Natural killer cell treated with Interleukin-12 subunit alpha and Interleukin-12 subunit beta and Interleukin-15 and Interleukin-18, amount 100 ng/mL, for 72 hours (primary cell): ENCODE measurements around the gene FOXD1. TPM values are rescaled to one million over a fixed set of nuclear protein-coding genes. Genes with fewer than 3 reads are reported as not detected.
"Not testable (repeated sequence)": the region's sequence is repeated elsewhere in the genome, so short reads cannot be mapped to it uniquely, and the experiment has no call there.

Source experiments
- ATAC-seq, 2 donors: fragments of 150-1000 bp; cut with Tn5 transposase in 1 of 2; sonication (Bioruptor Pico), chemical (Tn5 transposase) in 1 of 2; 2 replicates each; pipeline ENCODE4 v1.10.0; 2021
- DNase-seq: peaks from one replicate; pipeline ENCODE4 v3.0.0; 2022; ENCODE audit warnings: low spot score
- H3K27ac Mint-ChIP-seq, 2 donors: 1 replicate in 1 of 2; 2 replicates in 1 of 2; pipeline ENCODE4 v1.8.0; 2022; ENCODE audit warnings: mixed read lengths in 2 of 2, mild to moderate bottlenecking in 1 of 2, moderate library complexity in 1 of 2
- H3K27me3 Mint-ChIP-seq, 2 donors: 1 replicate in 1 of 2; 2 replicates in 1 of 2; pipeline ENCODE4 v1.8.0; 2022; ENCODE audit warnings: mixed read lengths in 2 of 2
- H3K36me3 Mint-ChIP-seq: one replicate; pipeline ENCODE4 v1.8.0; 2022; ENCODE audit warnings: mixed read lengths
- H3K4me1 Mint-ChIP-seq, 2 donors: 1 replicate in 1 of 2; 2 replicates in 1 of 2; pipeline ENCODE4 v1.8.0; 2022; ENCODE audit warnings: low read depth in 2 of 2, mixed read lengths in 2 of 2, mild to moderate bottlenecking in 1 of 2
- H3K4me3 Mint-ChIP-seq: one replicate; pipeline ENCODE4 v1.8.0; 2022; ENCODE audit warnings: mixed read lengths
- H3K9me3 Mint-ChIP-seq: 2 replicates; pipeline ENCODE4 v1.8.0; 2022; ENCODE audit warnings: mixed read lengths
- total RNA-seq, 2 donors: library from RNA; stranded (reverse); gene quantifications; one replicate each; pipeline ENCODE4 v1.2.3, GENCODE V29; 2022

The FOXD1 gene
- total RNA-seq, 2 donors from 2014 or later = 1.5 to 2.0 TPM

GRCh38 chr5:73426034-73426433, 22.5 kb downstream of the FOXD1 start:
- H3K27ac Mint-ChIP-seq = no peak overlapping the region
- DNase-seq = no peak
- H3K9me3 Mint-ChIP-seq = no peaks in the 10 kb centered on the region
- H3K4me1 Mint-ChIP-seq = no peaks in the 10 kb centered on the region
- no peak overlapping the region for H3K4me3 Mint-ChIP-seq
- H3K36me3 Mint-ChIP-seq = no peaks in the 10 kb centered on the region
- H3K27me3 Mint-ChIP-seq = peaks cover 44 to 64% of the 10 kb centered on the region in 2 donors
- no peak for ATAC-seq

- no peak overlapping the region for H3K27ac Mint-ChIP-seq
- no peaks in the 10 kb centered on the region for H3K9me3 Mint-ChIP-seq
Observed at GRCh38 chr5:73424556-73424977, 24.0 kb downstream of the FOXD1 start.

DNA sequence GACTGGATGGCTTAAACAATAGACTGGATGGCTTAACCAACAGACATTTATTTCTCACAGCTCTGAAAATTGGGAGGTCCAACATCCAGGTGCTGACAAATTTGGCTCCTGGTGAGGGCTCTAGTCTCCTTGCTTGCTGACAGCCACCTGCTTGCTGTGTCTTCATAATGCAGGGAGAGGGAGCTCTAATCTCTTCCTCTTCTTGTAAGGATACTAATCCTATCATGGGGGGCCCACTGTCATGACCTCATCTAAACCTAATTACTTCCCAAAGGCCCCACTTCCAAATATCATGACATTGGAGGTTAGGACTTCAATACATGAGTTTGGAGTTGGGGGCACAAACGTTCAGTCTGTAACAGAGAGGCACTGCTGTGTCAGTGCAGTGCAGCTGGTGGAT, 26.4 kb downstream of the FOXD1 start:
- Mint-ChIP-seq H3K9me3 (no peaks in the 10 kb centered on the region), H3K4me3 (no peak overlapping the region), H3K4me1 (peaks cover 0 to 4% of the 10 kb centered on the region in 2 donors), H3K36me3 (peaks cover 6% of the 10 kb centered on the region), H3K27ac (no peak overlapping the region), H3K27me3 (peaks cover 54 to 78% of the 10 kb centered on the region in 2 donors)
- ATAC-seq (no peak), DNase-seq (no peak)

More at GRCh38 chr5:73424556-73424977, 24.0 kb downstream of the FOXD1 start:
- Mint-ChIP-seq H3K4me1 (peaks cover 0 to 4% of the 10 kb centered on the region in 2 donors), H3K27me3 (peaks cover 52 to 71% of the 10 kb centered on the region in 2 donors), H3K36me3 (peaks cover 6% of the 10 kb centered on the region), H3K4me3 (no peak overlapping the region)
- ATAC-seq (no peak), DNase-seq (no peak)

DNA sequence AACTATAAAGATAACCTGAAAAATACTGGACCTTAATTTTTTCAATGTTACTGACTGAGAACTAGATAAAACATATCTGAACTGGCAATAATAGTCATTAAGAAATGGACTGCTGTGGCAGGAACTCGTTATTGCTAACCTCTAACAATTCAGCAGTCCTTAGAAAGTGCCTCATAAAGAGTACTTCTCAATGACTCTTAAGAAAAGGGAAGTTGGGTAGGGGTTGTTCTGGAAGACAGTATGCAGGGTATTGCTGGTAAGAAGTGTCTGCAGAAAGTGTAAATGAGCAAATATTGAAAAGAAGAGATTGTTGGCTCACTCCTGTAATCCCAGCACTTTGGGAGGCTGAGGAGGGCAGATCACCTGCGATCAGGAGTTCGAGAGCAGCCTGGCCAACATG, 27.9 kb downstream of the FOXD1 start:
- Mint-ChIP-seq H3K4me1 (peaks cover 0 to 4% of the 10 kb centered on the region in 2 donors), H3K27me3 (peaks cover 57 to 77% of the 10 kb centered on the region in 2 donors), H3K4me3 (no peak overlapping the region), H3K9me3 (no peaks in the 10 kb centered on the region), H3K36me3 (peaks cover 6% of the 10 kb centered on the region), H3K27ac (no peak overlapping the region)
- no peak for DNase-seq
- no peak for ATAC-seq

DNA sequence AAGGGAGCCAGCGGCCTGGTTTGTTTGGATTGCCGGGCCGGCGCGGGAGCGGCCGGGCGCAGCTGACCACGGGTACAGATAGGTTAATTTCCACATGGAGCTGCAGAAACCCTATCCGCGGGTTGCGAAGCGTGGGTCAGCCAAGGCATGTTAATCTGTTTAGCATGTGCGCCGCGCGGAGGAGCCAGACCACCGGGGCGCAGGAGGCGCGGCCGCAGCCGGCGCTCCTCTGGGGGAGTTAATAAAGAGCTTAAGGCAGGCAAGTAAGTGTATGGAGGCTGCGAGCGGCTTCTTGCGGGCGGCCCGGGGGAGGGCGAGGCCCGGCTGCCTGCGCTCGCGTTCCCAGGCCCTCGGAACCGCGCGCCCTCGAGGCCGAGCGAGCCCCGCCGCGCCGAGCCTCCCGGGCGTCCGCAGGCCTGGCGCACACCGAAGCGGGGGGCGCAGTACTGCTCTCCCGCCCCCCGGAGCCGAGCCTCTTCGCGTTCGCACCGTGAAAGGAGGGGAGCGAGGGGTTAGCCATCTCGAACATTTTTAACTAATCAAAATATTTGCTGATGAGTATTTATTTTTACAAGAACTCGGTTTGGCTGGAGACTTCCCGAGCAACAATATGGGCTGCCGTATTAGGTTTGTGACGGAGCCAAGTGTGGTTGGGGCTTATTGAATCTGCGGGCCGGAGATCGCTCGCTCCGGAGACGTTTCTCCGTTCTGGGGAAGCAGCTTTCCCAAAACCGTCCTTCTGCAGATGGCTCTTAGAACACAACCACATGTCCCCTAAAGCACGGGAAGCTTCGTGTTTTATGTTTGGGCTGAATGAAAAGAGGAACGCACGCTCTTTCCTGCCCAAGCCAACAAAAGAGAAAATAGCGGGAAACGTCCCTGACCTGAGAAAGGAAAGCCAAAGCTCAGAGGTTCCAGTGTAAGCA, 28.8 kb downstream of the FOXD1 start:
- Mint-ChIP-seq H3K9me3 (no peaks in the 10 kb centered on the region), H3K4me1 (peaks cover 0 to 4% of the 10 kb centered on the region in 2 donors), H3K27me3 (peaks cover 62 to 80% of the 10 kb centered on the region in 2 donors), H3K36me3 (peaks cover 6% of the 10 kb centered on the region), H3K4me3 (no peak overlapping the region), H3K27ac (no peak overlapping the region)
- ATAC-seq = no peak
- DNase-seq = no peak

DNA sequence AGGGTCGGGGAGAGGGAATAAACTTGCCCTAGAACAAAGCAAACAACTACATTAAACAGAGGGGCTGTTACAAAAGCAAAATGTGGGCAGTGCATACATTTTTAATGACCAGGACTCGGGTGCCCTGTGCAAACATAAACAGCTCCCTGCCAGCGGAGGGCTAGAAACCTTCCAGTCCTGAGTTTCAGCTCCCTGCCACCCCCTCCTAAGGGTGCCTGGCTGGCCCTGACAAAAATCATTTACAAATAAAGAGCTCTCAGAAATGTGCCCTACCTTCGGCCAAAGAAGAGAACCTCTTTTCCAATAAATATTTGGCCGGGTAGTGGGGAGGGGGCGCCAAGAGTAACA, 29.5 kb downstream of the FOXD1 start:
- no peak for DNase-seq
- Mint-ChIP-seq H3K4me3 (no peak overlapping the region), H3K27me3 (peaks cover 61 to 80% of the 10 kb centered on the region in 2 donors), H3K36me3 (peaks cover 6% of the 10 kb centered on the region), H3K4me1 (peaks cover 0 to 4% of the 10 kb centered on the region in 2 donors), H3K9me3 (no peaks in the 10 kb centered on the region), H3K27ac (no peak overlapping the region)
- no peak for ATAC-seq

DNA sequence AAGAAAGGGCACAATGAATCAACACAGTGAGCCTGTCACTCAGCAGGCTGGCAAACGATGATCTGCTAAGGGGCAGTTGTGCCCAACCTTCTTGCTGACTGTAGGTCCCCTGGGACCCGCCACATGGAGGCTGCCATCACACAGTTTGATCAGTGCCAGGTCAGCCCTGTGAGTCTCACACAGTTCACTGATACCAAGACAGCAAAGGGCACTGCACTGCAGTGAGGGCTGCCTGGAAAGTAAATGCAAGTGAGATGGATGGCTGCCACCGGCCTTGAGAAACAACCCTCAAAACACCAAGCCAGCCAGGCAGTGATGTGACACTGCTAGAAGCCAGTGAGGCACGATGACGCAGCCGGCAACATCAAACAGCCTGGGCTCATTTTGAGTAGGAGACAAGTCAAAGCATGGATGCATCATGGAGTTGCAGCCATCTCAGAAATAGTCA, 30.3 kb downstream of the FOXD1 start:
- peaks cover 6% of the 10 kb centered on the region for H3K36me3 Mint-ChIP-seq
- ATAC-seq (no peak), DNase-seq (no peak)
- no peaks in the 10 kb centered on the region for H3K9me3 Mint-ChIP-seq
- H3K4me3 Mint-ChIP-seq = no peak overlapping the region
- H3K4me1 Mint-ChIP-seq = peaks cover 0 to 4% of the 10 kb centered on the region in 2 donors
- H3K27ac Mint-ChIP-seq = no peak overlapping the region
- peaks cover 64 to 87% of the 10 kb centered on the region in 2 donors for H3K27me3 Mint-ChIP-seq

GRCh38 chr5:73417303-73418034, 31.1 kb downstream of the FOXD1 start:
- no peak for DNase-seq
- ATAC-seq = no peak
- no peaks in the 10 kb centered on the region for H3K9me3 Mint-ChIP-seq
- no peak overlapping the region for H3K4me3 Mint-ChIP-seq
- peaks cover 67 to 93% of the 10 kb centered on the region in 2 donors for H3K27me3 Mint-ChIP-seq
- peaks cover 0 to 4% of the 10 kb centered on the region in 2 donors for H3K4me1 Mint-ChIP-seq
- H3K36me3 Mint-ChIP-seq = peaks cover 6% of the 10 kb centered on the region
- H3K27ac Mint-ChIP-seq = no peak overlapping the region

GRCh38 chr5:73415617-73416016, 33.0 kb downstream of the FOXD1 start:
- ATAC-seq = no peak
- Mint-ChIP-seq H3K4me3 (no peak overlapping the region), H3K27me3 (peaks cover 56 to 78% of the 10 kb centered on the region in 2 donors), H3K9me3 (no peaks in the 10 kb centered on the region), H3K36me3 (peaks cover 3% of the 10 kb centered on the region), H3K27ac (no peak overlapping the region), H3K4me1 (peaks cover 0 to 3% of the 10 kb centered on the region in 2 donors)
- no peak for DNase-seq

GRCh38 chr5:73415171-73415570, 33.4 kb downstream of the FOXD1 start:
- no peak overlapping the region for H3K27ac Mint-ChIP-seq
- ATAC-seq (no peak), DNase-seq (no peak)
- H3K36me3 Mint-ChIP-seq = no peaks in the 10 kb centered on the region
- no peaks in the 10 kb centered on the region for H3K9me3 Mint-ChIP-seq
- no peak overlapping the region for H3K4me3 Mint-ChIP-seq
- no peaks in the 10 kb centered on the region for H3K4me1 Mint-ChIP-seq
- H3K27me3 Mint-ChIP-seq = peaks cover 54 to 74% of the 10 kb centered on the region in 2 donors

GRCh38 chr5:73412597-73412988, 36.0 kb downstream of the FOXD1 start:
- no peaks in the 10 kb centered on the region for H3K9me3 Mint-ChIP-seq
- no peaks in the 10 kb centered on the region for H3K4me1 Mint-ChIP-seq
- H3K27ac Mint-ChIP-seq = no peak overlapping the region
- no peak for DNase-seq
- peaks cover 45 to 55% of the 10 kb centered on the region in 2 donors for H3K27me3 Mint-ChIP-seq
- ATAC-seq = no peak
- H3K4me3 Mint-ChIP-seq = no peak overlapping the region
- H3K36me3 Mint-ChIP-seq = no peaks in the 10 kb centered on the region

DNA sequence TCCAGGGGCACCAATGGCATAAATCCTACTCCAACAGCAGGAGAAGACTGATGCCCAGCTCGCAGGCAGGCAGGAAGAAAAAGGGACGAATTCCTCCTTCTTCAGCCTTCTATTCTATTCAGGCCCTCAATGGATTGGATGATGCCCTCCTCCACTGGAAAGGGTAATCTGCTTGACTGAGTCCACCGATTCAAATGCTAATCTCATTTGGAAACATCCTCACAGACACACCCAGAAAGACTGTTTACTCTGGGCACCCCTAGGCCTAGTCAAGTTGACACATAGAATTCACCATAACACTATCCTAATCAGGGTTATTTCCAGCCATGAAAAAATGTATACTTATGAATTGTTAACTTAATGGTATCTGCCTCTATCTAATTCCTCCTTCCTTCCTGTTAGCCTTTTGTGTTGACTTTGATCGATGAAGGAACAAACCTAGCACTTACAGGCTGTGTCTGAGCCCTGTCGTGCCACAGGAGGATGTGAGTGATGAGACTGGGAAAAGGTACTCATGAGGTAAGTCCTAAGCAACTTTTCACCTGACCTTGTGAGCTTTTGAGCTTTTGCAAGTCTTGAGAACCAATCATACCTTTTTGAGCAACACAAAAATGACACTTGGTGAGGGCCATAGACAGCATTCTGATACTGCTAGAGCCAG, 36.5 kb downstream of the FOXD1 start:
- no peak for DNase-seq
- ATAC-seq = no peak
- H3K27me3 Mint-ChIP-seq = peaks cover 40 to 55% of the 10 kb centered on the region in 2 donors
- no peaks in the 10 kb centered on the region for H3K9me3 Mint-ChIP-seq
- H3K4me1 Mint-ChIP-seq = no peaks in the 10 kb centered on the region
- H3K27ac Mint-ChIP-seq = no peak overlapping the region
- H3K4me3 Mint-ChIP-seq = no peak overlapping the region
- no peaks in the 10 kb centered on the region for H3K36me3 Mint-ChIP-seq

DNA sequence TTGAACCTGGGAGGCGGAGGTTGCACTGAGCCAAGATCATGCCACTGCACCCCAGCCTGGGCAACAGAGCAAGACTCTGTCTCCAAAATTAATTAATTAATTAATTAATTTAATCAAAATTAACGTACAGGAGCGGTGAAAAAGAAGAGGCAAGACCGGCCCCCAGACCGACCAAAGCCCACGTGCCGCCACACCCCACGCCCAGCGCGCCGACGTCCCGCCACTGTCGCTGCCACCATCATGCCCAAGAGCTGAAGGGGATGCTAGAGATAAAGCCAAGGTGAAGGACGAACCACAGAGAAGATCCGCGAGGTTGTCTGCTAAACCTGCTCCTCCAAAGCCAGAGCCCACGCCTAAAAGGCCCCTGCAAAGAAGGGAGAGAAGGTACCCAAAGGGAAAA, 38.6 kb downstream of the FOXD1 start:
- not testable (repeated sequence) for DNase-seq, H3K4me1 Mint-ChIP-seq, H3K4me3 Mint-ChIP-seq, H3K36me3 Mint-ChIP-seq, ATAC-seq, H3K9me3 Mint-ChIP-seq, H3K27ac Mint-ChIP-seq
- H3K27me3 Mint-ChIP-seq = peaks cover 38 to 52% of the 10 kb centered on the region in 2 donors
